ENCODE results near the gene KRR1. TPM values are rescaled to one million over a fixed set of nuclear protein-coding genes. Genes with fewer than 3 reads are reported as not detected.

KRR1 gene
- total and polyA plus RNA-seq, 2 experiments from 2014 or later: 55.7 to 120 TPM

DNA sequence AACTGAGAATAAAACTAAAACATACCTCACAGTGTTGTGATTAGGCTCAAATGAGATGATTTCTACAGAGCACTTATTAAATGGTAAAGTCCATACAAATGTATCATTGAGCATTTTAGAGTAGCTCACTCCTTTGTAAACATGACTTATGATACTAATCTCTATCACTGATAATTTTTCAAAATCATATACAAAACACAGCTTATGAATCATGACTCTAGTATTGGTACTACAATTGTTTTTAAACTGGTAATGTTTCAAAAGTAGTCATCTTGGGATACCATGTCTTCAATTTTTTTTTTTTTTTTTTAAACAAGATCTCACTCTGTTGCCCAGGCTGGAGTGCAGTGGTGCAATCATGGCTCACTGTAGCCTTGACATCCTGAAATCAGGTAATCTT is 40.1 kb upstream of the KRR1 start:
- H3K4me3 ChIP-seq: no peak overlapping the region
- H3K4me1 ChIP-seq (ENCODE audit: insufficient read depth): peaks cover 11% of the 10 kb centered on the region
- TF ChIP-seq STAT1 (IDR thresholded peaks at IDR 0.05; ENCODE audit: unreplicated experiment) (no peak), EZH2phosphoT487 (IDR thresholded peaks at IDR 0.05; ENCODE audit: unreplicated experiment) (no peak), CREB1 (CRISPR knock-in tag; IDR thresholded peaks at IDR 0.05; ENCODE audit: low read depth) (no peak), ZNF331 (CRISPR knock-in tag; IDR thresholded peaks at IDR 0.05; ENCODE audit: low read depth) (no peak), POLR2AphosphoS5 (IDR thresholded peaks at IDR 0.05; ENCODE audit: low read depth) (no peak), JUNB (IDR thresholded peaks at IDR 0.05; ENCODE audit: unreplicated experiment) (no peak), EZH2 (IDR thresholded peaks at IDR 0.05; ENCODE audit: low read depth, unreplicated experiment) (no peak), ZNF114 (CRISPR knock-in tag; IDR thresholded peaks at IDR 0.05) (no peak), NANOG (IDR thresholded peaks at IDR 0.05; ENCODE audit: borderline replicate concordance) (no peak)
- TF ChIP-seq, protein P1, sequence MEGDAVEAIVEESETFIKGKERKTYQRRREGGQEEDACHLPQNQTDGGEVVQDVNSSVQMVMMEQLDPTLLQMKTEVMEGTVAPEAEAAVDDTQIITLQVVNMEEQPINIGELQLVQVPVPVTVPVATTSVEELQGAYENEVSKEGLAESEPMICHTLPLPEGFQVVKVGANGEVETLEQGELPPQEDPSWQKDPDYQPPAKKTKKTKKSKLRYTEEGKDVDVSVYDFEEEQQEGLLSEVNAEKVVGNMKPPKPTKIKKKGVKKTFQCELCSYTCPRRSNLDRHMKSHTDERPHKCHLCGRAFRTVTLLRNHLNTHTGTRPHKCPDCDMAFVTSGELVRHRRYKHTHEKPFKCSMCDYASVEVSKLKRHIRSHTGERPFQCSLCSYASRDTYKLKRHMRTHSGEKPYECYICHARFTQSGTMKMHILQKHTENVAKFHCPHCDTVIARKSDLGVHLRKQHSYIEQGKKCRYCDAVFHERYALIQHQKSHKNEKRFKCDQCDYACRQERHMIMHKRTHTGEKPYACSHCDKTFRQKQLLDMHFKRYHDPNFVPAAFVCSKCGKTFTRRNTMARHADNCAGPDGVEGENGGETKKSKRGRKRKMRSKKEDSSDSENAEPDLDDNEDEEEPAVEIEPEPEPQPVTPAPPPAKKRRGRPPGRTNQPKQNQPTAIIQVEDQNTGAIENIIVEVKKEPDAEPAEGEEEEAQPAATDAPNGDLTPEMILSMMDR (conservative IDR thresholded peaks at IDR 0.05; ENCODE audit: low read depth in 2 of 2): no peak
- TF ChIP-seq, protein P2, sequence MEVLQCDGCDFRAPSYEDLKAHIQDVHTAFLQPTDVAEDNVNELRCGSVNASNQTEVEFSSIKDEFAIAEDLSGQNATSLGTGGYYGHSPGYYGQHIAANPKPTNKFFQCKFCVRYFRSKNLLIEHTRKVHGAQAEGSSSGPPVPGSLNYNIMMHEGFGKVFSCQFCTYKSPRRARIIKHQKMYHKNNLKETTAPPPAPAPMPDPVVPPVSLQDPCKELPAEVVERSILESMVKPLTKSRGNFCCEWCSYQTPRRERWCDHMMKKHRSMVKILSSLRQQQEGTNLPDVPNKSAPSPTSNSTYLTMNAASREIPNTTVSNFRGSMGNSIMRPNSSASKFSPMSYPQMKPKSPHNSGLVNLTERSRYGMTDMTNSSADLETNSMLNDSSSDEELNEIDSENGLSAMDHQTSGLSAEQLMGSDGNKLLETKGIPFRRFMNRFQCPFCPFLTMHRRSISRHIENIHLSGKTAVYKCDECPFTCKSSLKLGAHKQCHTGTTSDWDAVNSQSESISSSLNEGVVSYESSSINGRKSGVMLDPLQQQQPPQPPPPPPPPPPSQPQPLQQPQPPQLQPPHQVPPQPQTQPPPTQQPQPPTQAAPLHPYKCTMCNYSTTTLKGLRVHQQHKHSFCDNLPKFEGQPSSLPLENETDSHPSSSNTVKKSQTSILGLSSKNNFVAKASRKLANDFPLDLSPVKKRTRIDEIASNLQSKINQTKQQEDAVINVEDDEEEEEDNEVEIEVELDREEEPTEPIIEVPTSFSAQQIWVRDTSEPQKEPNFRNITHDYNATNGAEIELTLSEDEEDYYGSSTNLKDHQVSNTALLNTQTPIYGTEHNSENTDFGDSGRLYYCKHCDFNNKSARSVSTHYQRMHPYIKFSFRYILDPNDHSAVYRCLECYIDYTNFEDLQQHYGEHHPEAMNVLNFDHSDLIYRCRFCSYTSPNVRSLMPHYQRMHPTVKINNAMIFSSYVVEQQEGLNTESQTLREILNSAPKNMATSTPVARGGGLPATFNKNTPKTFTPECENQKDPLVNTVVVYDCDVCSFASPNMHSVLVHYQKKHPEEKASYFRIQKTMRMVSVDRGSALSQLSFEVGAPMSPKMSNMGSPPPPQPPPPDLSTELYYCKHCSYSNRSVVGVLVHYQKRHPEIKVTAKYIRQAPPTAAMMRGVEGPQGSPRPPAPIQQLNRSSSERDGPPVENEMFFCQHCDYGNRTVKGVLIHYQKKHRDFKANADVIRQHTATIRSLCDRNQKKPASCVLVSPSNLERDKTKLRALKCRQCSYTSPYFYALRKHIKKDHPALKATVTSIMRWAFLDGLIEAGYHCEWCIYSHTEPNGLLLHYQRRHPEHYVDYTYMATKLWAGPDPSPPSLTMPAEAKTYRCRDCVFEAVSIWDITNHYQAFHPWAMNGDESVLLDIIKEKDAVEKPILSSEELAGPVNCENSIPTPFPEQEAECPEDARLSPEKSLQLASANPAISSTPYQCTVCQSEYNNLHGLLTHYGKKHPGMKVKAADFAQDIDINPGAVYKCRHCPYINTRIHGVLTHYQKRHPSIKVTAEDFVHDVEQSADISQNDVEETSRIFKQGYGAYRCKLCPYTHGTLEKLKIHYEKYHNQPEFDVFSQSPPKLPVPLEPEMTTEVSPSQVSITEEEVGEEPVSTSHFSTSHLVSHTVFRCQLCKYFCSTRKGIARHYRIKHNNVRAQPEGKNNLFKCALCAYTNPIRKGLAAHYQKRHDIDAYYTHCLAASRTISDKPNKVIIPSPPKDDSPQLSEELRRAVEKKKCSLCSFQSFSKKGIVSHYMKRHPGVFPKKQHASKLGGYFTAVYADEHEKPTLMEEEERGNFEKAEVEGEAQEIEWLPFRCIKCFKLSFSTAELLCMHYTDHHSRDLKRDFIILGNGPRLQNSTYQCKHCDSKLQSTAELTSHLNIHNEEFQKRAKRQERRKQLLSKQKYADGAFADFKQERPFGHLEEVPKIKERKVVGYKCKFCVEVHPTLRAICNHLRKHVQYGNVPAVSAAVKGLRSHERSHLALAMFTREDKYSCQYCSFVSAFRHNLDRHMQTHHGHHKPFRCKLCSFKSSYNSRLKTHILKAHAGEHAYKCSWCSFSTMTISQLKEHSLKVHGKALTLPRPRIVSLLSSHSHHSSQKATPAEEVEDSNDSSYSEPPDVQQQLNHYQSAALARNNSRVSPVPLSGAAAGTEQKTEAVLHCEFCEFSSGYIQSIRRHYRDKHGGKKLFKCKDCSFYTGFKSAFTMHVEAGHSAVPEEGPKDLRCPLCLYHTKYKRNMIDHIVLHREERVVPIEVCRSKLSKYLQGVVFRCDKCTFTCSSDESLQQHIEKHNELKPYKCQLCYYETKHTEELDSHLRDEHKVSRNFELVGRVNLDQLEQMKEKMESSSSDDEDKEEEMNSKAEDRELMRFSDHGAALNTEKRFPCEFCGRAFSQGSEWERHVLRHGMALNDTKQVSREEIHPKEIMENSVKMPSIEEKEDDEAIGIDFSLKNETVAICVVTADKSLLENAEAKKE (CRISPR knock-in tag; IDR thresholded peaks at IDR 0.05): no peak
- TF ChIP-seq, protein P3, sequence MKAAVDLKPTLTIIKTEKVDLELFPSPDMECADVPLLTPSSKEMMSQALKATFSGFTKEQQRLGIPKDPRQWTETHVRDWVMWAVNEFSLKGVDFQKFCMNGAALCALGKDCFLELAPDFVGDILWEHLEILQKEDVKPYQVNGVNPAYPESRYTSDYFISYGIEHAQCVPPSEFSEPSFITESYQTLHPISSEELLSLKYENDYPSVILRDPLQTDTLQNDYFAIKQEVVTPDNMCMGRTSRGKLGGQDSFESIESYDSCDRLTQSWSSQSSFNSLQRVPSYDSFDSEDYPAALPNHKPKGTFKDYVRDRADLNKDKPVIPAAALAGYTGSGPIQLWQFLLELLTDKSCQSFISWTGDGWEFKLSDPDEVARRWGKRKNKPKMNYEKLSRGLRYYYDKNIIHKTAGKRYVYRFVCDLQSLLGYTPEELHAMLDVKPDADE (IDR thresholded peaks at IDR 0.05): no peak
- TF ChIP-seq, protein P4, sequence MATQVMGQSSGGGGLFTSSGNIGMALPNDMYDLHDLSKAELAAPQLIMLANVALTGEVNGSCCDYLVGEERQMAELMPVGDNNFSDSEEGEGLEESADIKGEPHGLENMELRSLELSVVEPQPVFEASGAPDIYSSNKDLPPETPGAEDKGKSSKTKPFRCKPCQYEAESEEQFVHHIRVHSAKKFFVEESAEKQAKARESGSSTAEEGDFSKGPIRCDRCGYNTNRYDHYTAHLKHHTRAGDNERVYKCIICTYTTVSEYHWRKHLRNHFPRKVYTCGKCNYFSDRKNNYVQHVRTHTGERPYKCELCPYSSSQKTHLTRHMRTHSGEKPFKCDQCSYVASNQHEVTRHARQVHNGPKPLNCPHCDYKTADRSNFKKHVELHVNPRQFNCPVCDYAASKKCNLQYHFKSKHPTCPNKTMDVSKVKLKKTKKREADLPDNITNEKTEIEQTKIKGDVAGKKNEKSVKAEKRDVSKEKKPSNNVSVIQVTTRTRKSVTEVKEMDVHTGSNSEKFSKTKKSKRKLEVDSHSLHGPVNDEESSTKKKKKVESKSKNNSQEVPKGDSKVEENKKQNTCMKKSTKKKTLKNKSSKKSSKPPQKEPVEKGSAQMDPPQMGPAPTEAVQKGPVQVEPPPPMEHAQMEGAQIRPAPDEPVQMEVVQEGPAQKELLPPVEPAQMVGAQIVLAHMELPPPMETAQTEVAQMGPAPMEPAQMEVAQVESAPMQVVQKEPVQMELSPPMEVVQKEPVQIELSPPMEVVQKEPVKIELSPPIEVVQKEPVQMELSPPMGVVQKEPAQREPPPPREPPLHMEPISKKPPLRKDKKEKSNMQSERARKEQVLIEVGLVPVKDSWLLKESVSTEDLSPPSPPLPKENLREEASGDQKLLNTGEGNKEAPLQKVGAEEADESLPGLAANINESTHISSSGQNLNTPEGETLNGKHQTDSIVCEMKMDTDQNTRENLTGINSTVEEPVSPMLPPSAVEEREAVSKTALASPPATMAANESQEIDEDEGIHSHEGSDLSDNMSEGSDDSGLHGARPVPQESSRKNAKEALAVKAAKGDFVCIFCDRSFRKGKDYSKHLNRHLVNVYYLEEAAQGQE (IDR thresholded peaks at IDR 0.05; ENCODE audit: unreplicated experiment): no peak
- no peaks in the 10 kb centered on the region for H3K36me3 ChIP-seq (ENCODE audit: insufficient read depth)
- no peaks in the 10 kb centered on the region for H3K27me3 ChIP-seq (ENCODE audit: insufficient read depth)
- no peaks in the 10 kb centered on the region for H3K36me3 Mint-ChIP-seq (ENCODE audit: low read depth)
- H3K4me2 ChIP-seq: no peak overlapping the region
- no peaks in the 10 kb centered on the region for H3K79me2 ChIP-seq (replicated peaks; ENCODE audit: insufficient read depth)
- no peaks in the 10 kb centered on the region for H3K9me3 Mint-ChIP-seq
- DNase-seq (ENCODE audit: low spot score): no peak
- no peak overlapping the region for H2AFZ ChIP-seq
- peaks cover 31% of the 10 kb centered on the region; the same call in 2 of the 3 replicates for H3K4me1 Mint-ChIP-seq
- no peaks in the 10 kb centered on the region for H3F3A ChIP-seq (replicated peaks; ENCODE audit: low read depth)
- no peaks in the 10 kb centered on the region for H3K27me3 Mint-ChIP-seq (ENCODE audit: insufficient read depth, low read depth, poor library complexity)
- H3K9me2 ChIP-seq (ENCODE audit: insufficient read depth): no peaks in the 10 kb centered on the region
- no peaks in the 10 kb centered on the region for H4K20me1 ChIP-seq (replicated peaks; ENCODE audit: insufficient read depth)
- ATAC-seq: no peak
- H3K27ac ChIP-seq (ENCODE audit: low read depth): no peak overlapping the region
- H3K4me3 Mint-ChIP-seq: no peak overlapping the region
- no peak overlapping the region for H3K27ac Mint-ChIP-seq
